Measurements from ENCODE around the gene GABRB1.

DNA sequence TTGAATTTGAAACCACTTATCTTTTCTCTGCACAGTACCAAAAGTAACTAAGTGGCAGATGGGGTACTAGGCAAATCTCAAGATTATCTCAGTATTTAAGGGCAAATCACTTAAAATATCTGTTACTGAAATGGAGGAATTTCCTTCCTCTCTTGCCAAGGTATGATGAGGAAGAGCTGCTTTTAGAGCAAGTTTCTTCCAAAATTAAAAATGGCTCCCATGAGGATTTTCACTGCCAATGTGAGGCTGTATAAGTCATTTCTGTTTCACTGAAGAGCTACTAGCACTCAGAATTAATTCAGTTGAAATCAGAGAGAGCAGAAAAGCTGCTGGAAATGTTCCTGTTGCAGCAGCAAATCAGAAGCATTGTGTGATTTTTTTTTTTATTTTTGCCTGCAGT, 43.4 kb downstream of the GABRB1 start:
- TF ChIP-seq, protein P1, sequence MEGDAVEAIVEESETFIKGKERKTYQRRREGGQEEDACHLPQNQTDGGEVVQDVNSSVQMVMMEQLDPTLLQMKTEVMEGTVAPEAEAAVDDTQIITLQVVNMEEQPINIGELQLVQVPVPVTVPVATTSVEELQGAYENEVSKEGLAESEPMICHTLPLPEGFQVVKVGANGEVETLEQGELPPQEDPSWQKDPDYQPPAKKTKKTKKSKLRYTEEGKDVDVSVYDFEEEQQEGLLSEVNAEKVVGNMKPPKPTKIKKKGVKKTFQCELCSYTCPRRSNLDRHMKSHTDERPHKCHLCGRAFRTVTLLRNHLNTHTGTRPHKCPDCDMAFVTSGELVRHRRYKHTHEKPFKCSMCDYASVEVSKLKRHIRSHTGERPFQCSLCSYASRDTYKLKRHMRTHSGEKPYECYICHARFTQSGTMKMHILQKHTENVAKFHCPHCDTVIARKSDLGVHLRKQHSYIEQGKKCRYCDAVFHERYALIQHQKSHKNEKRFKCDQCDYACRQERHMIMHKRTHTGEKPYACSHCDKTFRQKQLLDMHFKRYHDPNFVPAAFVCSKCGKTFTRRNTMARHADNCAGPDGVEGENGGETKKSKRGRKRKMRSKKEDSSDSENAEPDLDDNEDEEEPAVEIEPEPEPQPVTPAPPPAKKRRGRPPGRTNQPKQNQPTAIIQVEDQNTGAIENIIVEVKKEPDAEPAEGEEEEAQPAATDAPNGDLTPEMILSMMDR (conservative IDR thresholded peaks at IDR 0.05 in 1 of 2, IDR thresholded peaks at IDR 0.05 in 1 of 2; ENCODE audit: extremely low read depth in 1 of 2, insufficient read depth in 1 of 2, low read depth in 1 of 2, low read length in 2 of 2): no peak
- TF ChIP-seq EZH2 (IDR thresholded peaks at IDR 0.05; ENCODE audit: borderline replicate concordance, low read length): no peak

Data from mammary epithelial cell (primary cell).